Measurements from ENCODE around the gene ADAM22.

GRCh38 chr7:88229302-88229995 lies 295.4 kb downstream of the ADAM22 start:
- no peak for TF ChIP-seq CTCF (conservative IDR thresholded peaks at IDR 0.05)
- no peak for TF ChIP-seq EZH2 (IDR thresholded peaks at IDR 0.05; ENCODE audit: low read depth)
